Cardiac muscle cell (in vitro differentiated cells and primary cell): Measurements from ENCODE around the gene FAM171A2. TPM values are rescaled to one million over a fixed set of nuclear protein-coding genes. Genes with fewer than 3 reads are reported as not detected.
"Not testable (repeated sequence)": the region's sequence is repeated elsewhere in the genome, so short reads cannot be mapped to it uniquely, and the experiment has no call there.

Experiments used
- DNase-seq, 2 donors: peaks; one replicate each; pipeline versions ENCODE4 v3.0.0 to v3.0.0-alpha.2; 2010 to 2017; ENCODE audit warnings: low read depth in 1 of 2, low spot score in 1 of 2
- H3K27ac ChIP-seq: fragments of 200-600 bp; sonication (generic); 2 replicates; pipeline ENCODE4 v1.5.1; 2016
- H3K27me3 ChIP-seq: fragments of 200-600 bp; sonication (generic); 2 replicates; pipeline ENCODE4 v1.6.0; 2016; ENCODE audit warnings: control low read depth
- H3K36me3 ChIP-seq: fragments of 200-600 bp; sonication (generic); 2 replicates; pipeline ENCODE4 v1.5.1; 2016; ENCODE audit warnings: control low read depth
- H3K4me1 ChIP-seq: fragments of 200-600 bp; sonication (generic); 2 replicates; pipeline ENCODE4 v1.8.1; 2017; ENCODE audit warnings: low read depth, mild to moderate bottlenecking, mixed run types
- H3K4me3 ChIP-seq: fragments of 200-600 bp; sonication (generic); 2 replicates; pipeline ENCODE4 v1.5.1; 2016; ENCODE audit warnings: mild to moderate bottlenecking
- H3K9me3 ChIP-seq: fragments of 200-600 bp; sonication (generic); 2 replicates; pipeline ENCODE4 v1.5.1; 2017; ENCODE audit warnings: low read depth, mild to moderate bottlenecking, control low read depth
- polyA plus RNA-seq: library from polyadenylated mRNA; unstranded; fragments of >200 nt; fragmentation: Nextera tagmentation; extraction: Ambion mirVana; gene quantifications from 2 replicates; pipeline ENCODE4 v1.2.1, GENCODE V29; 2016
- total RNA-seq: library from RNA; depleted of rRNA; stranded (reverse); fragments of >200 nt; gene quantifications from 2 replicates; pipeline ENCODE4 v1.2.3, GENCODE V29; 2016
- TF ChIP-seq, protein P1 (sequence below): IDR thresholded peaks from 2 replicates; pipeline ENCODE4 v1.5.1; 2012; ENCODE audit warnings: low read depth, mild to moderate bottlenecking, low read length

FAM171A2 gene
- total and polyA plus RNA-seq, 2 experiments from 2014 or later: 38.6 to 49.5 TPM

DNA sequence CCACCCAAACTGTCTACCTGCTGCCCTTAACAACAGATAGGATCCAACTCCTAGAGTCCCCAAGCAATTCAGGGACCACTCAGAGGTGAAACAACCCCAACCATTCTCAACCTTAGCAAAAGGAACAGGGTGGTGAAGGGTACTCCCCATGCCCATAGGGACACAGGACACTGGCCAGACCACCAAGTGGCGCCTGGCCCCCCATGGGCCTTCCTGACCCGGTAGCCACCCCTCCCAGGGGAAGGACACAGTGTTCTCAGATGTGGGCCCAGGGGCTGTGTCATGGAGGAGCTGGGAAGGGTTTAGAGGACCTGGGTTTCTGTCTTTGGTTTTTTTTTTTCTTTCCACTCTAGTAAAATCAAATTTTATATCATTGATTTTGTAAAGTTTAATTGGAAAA, 29.3 kb downstream of the FAM171A2 start:
- H3K27me3 ChIP-seq: no peaks in the 10 kb centered on the region
- H3K36me3 ChIP-seq: no peaks in the 10 kb centered on the region

GRCh38 chr17:44333371-44333770, 30.3 kb downstream of the FAM171A2 start:
- no peaks in the 10 kb centered on the region for H3K4me1 ChIP-seq
- H3K9me3 ChIP-seq: no peaks in the 10 kb centered on the region
- H3K36me3 ChIP-seq: no peaks in the 10 kb centered on the region
- no peak overlapping the region for H3K4me3 ChIP-seq
- H3K27me3 ChIP-seq: no peaks in the 10 kb centered on the region
- TF ChIP-seq, protein P1, sequence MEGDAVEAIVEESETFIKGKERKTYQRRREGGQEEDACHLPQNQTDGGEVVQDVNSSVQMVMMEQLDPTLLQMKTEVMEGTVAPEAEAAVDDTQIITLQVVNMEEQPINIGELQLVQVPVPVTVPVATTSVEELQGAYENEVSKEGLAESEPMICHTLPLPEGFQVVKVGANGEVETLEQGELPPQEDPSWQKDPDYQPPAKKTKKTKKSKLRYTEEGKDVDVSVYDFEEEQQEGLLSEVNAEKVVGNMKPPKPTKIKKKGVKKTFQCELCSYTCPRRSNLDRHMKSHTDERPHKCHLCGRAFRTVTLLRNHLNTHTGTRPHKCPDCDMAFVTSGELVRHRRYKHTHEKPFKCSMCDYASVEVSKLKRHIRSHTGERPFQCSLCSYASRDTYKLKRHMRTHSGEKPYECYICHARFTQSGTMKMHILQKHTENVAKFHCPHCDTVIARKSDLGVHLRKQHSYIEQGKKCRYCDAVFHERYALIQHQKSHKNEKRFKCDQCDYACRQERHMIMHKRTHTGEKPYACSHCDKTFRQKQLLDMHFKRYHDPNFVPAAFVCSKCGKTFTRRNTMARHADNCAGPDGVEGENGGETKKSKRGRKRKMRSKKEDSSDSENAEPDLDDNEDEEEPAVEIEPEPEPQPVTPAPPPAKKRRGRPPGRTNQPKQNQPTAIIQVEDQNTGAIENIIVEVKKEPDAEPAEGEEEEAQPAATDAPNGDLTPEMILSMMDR: no peak
- no peak for DNase-seq
- H3K27ac ChIP-seq: no peak overlapping the region

More for the DNA sequence above, 29.3 kb downstream of the FAM171A2 start:
- no peaks in the 10 kb centered on the region for H3K4me1 ChIP-seq
- no peak for DNase-seq
- TF ChIP-seq, protein P1: no peak
- no peak overlapping the region for H3K27ac ChIP-seq
- no peak overlapping the region for H3K4me3 ChIP-seq
- H3K9me3 ChIP-seq: no peaks in the 10 kb centered on the region

DNA sequence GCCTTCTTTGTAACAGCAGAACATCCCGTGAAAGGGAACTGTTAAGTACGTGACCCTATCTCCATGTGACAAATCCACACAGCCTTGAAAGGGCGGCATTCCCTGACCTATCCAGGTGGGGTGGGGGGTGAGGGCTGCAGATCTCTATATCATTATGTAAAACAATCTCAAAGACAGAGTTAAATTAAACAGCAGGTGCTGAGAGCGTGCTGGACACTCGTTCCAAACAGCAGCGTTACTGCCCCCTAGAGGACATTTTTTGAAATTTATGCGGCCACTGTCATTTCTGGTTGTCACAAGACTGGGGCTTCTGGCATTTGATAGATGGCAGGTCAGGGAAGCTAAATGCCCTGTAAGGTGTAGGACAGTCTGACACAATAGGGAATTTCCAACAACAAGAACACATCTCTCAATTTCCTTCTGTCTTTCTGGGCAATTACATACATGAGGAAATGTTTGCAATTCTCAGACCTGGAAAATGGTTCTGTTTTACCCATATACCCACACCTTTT, 32.3 kb downstream of the FAM171A2 start:
- H3K4me1 ChIP-seq: no peaks in the 10 kb centered on the region
- no peak overlapping the region for H3K27ac ChIP-seq
- no peaks in the 10 kb centered on the region for H3K27me3 ChIP-seq
- H3K9me3 ChIP-seq: no peaks in the 10 kb centered on the region
- H3K36me3 ChIP-seq: no peaks in the 10 kb centered on the region
- no peak overlapping the region for H3K4me3 ChIP-seq
- peak; percentile 75 to 87 for DNase-seq
- TF ChIP-seq, protein P1: peak; percentile 75

DNA sequence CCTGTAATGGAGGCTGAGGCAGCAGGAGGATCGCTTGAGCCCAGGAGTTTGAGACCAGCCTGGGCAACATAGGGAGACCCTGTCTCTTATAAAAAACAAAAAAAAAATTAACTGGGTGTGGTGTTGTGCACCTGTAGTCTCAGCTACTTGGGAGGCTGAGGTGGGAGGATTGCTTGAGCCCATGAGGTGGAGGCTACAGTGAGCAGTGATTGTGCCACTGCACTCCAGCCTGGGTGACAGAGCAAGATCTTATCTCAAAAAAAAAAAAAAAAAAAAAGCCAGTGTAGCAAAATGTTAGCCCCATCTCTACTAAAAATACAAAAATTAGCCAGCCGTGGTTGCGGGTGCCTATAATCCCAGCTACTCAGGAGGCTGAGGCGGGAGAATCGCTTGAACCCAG, 33.4 kb downstream of the FAM171A2 start:
- not testable (repeated sequence) for H3K4me3 ChIP-seq, DNase-seq, H3K27ac ChIP-seq, H3K36me3 ChIP-seq, H3K9me3 ChIP-seq, H3K4me1 ChIP-seq, H3K27me3 ChIP-seq

- not testable (repeated sequence) for H3K27me3 ChIP-seq, H3K27ac ChIP-seq, DNase-seq, H3K4me3 ChIP-seq, H3K36me3 ChIP-seq, H3K4me1 ChIP-seq, H3K9me3 ChIP-seq
Measured at GRCh38 chr17:44329516-44329915, 34.1 kb downstream of the FAM171A2 start.

GRCh38 chr17:44327715-44328449, 35.8 kb downstream of the FAM171A2 start:
- H3K27ac ChIP-seq: no peak overlapping the region
- no peaks in the 10 kb centered on the region for H3K36me3 ChIP-seq
- no peaks in the 10 kb centered on the region for H3K4me1 ChIP-seq
- TF ChIP-seq, protein P1: no peak
- H3K4me3 ChIP-seq: no peak overlapping the region
- no peaks in the 10 kb centered on the region for H3K27me3 ChIP-seq
- no peak for DNase-seq
- no peaks in the 10 kb centered on the region for H3K9me3 ChIP-seq
